H4 (cell line): Measurements from ENCODE around the gene INSYN2B. TPM values are rescaled to one million over a fixed set of nuclear protein-coding genes. Genes with fewer than 3 reads are reported as not detected.

Source experiments
- DNase-seq: peaks from one replicate; pipeline ENCODE4 v3.0.0-alpha.2; 2015; ENCODE audit warnings: low spot score
- total RNA-seq: library from RNA; depleted of rRNA; stranded (reverse); fragments of >200 nt; shearing (Covaris generic); gene quantifications from 2 replicates; pipeline ENCODE4 v1.2.3, GENCODE V29; 2014

INSYN2B gene
- total RNA-seq, 1 experiment from 2014 or later: 3.1 TPM

DNA sequence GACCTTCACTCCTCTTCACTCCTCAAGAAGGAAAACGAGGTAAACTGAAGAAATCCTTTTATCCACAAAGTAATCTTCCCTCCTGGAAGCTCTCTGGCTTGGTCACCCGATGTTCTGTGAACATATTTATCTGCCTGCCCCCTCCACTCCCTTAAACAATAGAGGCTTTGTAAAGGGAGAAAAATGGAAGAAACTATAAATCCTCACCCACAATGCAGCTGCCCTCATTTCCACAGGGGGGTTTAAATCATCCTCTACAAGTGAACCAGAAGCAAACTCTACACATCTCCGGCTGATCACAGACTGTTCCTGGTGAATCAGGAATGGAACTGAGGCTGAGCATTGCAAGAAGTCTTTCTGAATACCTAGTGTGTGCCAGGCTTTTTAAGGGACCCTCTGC, 7.2 kb downstream of the INSYN2B start:
- no peak for DNase-seq

DNA sequence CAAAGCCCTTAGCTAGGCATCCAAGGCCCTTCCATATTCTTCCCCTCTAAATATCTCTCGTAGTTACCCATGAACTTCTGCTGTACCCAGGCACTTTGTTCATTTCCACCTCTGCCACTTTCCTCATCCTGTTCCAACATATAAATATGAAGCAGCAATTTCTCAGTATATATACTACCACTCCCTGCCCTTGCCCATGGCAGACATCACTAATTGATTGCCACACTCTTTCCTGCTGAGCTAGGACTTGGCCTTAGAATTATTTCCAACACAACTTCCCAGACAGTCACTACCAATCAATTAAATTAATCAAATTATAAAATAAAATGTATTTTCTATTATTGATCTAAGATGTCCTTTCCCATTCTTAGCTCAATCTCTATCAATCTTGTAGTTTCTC, 8.5 kb downstream of the INSYN2B start:
- DNase-seq: no peak

DNA sequence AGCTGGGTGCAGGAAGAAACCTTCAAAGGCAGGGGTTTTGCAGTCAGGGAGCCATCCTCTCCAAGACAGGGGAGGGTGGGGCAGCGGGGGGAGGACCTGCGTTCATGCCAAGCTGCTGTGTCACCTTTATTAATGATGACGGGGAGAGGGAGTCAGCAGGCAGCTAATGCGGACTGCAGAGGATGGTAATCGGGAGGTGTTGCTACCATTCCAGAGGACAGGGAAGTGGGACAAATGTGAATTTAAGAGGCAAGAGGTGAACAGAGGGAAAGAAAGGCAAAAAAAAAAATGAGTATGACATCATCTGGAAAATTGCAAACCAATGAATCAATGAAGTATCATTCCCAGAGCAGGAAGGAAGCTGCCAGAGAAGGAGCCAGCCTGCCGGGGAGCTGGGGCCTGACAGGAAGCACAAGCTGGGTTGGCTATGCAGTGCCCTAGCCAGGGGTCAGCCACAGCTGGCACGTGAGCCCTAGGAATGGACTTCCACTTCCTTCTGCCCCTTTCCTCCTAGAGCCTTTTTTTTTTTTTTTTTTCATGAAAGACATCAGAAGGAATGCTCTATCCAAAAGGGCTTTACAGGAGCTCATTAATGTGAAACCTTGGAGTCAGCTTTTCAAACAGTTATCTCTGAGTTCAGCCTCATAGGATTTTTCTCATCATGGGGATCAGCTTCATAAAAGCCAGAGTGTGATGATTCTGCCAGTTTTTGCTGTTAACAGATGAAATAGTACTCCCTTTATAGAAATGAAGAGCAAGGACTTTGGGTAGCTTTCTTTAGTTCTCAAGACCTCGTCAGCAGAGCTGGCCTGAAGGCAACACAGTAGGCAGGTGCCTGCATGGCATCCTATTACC, 9.2 kb downstream of the INSYN2B start:
- peak; percentile 49 for DNase-seq

DNA sequence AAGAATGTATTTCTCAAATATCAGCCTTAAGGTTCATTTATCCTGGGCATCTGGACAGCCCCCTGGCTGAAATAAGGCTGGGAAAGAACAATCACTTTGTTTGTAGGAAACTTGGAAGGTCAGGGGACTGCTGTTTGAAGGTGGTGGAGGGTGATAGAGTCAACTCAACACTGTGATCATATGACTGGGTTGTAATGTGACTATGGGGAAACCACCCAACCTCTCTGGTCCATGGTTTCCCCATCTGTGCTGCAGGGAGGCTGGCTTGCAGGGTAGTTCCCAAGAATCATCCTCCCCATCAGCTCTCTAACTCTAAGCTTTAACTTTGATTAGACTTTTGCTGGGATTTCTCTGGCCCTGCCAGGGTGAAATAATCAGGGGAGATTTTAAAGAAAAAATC, 10.0 kb downstream of the INSYN2B start:
- DNase-seq: no peak

DNA sequence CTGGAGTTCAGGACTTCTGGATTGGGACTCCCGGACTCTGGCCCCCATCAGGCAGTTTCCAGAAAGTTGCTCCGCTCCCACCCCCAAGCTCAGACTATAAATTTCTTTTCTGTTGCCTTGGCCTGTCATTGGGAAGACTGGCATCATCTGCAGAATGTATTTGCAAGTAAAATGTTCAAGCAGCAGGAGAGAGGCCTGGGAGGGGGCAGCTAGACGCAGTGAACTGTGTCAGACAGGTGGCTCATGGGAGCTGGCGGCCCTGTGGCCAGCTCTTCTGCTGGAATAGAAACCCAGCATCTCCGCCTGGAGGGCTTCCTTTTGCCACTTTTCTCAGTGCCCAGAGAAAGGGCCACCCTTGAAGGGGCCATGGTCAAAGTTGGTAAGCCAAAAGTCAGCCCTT, 16.0 kb downstream of the INSYN2B start:
- no peak for DNase-seq

DNA sequence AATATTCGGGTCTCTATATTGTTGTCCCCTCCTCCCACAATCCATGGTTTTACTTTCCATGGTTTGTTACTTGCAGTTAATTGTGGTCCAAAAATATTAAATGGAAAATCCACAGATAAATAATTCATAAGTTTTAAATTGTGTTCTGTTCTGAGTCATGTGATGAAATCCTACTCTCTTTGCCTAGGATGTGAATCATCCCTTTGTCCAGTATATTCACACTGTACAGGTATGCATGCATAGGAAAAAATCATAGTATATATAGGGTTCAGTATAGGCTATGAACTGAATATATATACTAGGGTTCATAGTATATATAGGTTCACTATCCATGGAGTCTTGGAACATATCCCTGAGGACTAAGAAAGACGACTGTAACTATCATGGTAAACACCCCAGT, 19.6 kb downstream of the INSYN2B start:
- DNase-seq: no peak

DNA sequence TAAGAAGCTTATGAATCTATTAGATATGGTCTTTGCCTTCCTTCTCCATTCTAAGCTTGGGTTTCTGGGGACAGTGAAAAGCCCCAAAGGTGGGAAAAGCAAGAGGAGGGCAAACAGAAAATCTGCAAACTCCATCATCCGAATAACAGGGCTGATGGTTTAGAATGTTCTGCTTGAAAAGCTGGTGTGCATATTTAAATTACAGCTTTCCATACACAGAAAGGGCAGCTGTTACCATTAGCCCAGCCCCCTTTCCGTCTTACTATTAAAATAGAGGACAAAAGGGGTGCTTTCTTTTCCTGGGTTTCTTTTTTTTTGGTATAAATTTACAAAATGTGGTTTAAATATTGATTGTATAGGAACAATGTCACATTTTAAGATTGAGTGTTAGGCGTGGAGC, 22.0 kb downstream of the INSYN2B start:
- DNase-seq: no peak

DNA sequence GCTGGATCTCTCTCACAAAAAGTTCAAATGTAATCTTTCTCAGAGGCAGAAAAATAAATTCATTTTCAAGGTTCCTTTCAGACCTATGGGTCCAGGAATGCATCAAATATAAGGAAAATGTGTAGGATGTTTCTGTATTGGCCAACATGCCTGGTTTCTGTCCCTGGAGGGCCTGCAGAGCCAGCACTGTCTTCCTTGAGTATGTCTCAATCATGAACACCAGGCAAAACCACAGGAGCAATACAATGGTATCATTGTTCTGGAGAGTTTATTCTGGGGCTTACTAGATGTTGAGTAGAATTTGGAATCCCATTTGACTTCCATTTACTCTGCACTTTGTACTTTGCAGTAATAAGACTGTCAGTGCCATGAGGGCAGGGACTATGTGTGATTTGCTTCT, 23.5 kb downstream of the INSYN2B start:
- DNase-seq: no peak

DNA sequence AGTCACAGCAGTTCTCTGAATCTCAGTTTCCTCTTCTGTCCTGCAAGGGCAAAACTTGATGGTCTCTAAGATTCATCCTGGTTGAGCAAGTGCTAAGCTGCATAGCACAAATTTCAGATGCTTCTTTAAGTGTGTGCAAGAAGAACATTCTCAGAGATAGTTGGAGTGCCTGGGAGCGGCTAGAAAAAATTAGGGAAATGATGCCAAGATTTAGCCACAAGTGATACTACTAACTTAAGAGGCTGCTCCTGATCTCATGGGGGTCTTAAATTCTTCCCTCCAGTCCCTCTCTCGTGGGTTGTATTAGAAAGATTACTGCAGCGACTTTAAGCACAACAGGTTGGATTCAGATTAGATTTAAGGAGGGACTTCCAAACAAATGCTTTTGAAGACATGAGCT, 24.2 kb downstream of the INSYN2B start:
- no peak for DNase-seq

DNA sequence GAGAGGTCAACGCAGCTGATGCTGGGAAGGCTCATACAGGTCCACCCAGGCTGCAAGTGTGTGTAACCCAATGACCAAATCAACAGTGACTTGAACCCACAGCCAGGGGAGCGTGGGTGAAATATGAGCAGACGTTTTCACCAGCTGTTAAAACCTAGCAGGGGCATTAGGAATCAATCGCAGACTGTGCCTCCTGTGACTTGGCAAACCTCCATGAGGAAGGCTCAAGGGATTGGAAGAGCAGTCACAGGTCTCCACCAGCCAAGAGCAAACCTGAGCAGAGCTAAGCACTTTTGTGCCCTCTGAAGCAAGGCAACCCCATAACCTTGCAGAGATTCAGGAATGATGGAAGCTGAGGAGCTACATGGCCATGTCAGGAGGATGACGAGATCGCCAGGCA, 25.5 kb downstream of the INSYN2B start:
- no peak for DNase-seq

DNA sequence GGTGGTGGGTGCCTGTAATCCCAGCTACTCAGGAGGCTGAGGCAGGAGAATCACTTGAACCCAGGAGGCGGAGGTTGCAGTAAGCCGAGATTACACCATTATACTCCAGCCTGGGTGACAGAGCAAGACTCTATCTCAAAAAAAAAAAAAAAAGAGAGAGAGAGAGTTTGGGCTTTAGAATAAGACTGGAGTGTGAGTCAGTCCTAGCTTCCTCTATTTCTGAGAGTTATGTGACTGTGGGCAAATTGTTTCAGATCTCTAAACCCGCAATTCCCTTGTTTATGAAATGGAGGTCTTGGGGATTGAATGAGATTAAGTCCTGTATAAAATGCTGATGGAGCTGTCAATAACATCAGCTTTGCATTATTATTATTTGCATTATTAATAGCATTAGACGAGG, 27.1 kb downstream of the INSYN2B start:
- peak; percentile 35 for DNase-seq

DNA sequence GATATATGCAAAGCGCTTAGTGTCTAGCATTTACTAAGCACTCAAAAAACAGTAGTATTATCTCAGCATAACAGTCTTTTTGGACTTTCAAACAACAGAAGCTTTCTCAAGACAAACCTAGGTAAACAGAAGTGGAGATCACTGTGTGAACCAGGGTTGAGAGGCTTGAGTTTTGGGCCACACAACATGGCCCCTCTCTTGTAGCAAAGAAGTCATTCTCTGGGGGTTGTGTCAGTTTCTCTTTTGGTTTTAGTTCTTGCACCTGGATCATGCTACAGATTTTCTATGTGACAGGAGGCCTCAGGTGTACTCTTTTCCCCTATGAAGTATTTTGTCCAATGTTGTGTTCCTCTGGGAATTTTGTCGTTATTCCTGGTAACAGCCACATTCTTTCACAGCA, 30.0 kb downstream of the INSYN2B start:
- DNase-seq: no peak

DNA sequence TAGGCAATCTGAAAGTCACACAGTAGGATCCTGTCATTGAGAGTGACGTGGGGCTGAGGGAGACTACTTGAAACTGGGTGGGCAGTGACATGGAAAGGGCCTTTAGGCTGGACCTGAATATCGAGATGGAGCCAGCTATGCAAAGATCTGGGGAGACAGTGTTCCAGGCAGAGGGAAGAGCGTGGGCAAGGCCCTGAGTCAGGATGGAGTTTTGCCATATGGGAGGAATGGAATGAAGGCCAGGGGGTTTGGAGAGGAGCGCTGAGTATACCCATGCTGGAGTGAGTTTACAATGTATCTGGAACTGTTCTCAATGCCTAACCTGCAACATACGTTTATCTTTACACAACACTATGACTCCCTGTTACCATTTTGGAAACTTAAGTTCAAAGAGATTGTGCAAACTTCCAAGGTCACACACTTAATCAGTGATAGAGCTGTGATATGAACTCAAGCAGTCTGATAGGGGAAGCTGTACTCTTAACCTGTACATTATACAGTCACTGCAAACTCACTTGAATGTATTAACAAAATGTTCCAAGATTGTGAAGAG, 33.5 kb downstream of the INSYN2B start:
- no peak for DNase-seq

DNA sequence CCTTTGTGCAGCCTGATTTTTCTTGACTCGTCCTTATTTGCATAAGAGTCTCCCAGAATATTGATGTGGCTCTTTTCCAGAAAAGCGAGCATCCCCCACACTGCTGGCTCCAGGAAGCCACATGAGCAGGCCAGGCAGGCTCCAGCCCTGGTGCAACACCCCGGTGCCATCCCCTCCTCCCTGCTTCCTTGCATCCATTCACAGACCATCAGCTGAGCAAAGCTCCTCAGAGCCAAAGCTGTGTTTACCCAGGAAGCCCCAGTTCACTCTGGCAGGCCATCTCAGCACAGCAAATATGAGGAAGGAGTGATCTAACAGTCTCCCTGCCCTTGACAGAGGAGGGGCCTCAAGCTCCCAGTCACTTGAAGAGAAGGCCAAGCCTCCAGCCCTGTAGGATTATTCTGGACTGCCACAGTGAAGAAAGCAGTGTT, 34.4 kb downstream of the INSYN2B start:
- DNase-seq: peak; percentile 62

DNA sequence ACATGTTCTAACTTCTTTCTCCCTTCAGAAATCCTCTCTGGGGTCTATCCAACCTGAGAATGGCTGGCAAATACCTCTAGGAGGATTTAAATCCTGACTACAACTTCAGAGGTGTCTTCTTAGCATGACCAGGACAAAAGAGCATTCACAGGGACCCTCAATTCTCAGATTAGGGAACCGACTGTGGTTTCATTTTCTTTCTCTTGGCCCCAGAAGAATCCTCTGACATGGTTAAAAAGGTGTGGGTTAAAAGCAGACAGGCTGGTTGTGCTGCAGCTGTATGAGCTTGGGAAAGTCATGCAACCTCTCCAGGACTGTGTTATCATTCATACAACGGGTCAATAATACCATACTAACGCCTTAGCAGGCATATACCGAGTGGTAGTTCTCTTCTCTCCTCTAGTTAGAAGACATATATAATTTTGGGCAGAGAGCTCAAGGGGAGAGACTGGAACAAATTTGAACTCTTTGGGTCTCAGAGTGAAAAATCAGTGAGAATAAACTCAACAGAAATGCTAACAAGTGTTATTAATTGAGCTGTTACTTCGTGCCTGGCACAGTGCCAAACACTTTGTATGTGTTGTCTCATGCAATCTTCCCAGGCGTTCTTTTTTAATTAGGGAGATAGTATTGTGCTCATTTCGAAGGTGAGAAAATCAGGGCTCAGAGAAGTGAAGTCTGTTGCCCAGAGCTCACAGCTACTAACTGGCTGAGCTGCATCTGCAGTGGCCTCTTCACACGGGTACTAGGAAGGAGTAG, 35.2 kb downstream of the INSYN2B start:
- no peak for DNase-seq

DNA sequence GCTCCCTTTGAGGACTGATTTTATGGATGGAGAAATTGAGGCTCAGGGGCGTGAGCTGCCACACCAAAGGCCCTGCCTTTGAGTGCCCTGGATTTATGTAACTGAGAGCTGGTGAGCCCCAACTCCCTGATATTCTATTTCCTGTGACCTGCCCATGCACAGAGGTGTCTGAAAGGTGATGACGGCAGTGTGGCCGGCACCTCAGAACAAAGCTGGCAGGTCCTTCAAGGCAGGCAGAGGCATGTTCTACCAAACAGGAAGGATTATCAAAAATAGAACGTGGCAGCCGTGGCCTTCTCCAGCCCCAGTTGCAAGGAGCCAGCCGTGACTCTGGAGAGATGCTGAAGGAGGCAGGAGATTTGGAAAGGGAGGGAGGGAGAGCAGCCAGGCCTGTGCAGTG, 36.2 kb downstream of the INSYN2B start:
- no peak for DNase-seq

DNA sequence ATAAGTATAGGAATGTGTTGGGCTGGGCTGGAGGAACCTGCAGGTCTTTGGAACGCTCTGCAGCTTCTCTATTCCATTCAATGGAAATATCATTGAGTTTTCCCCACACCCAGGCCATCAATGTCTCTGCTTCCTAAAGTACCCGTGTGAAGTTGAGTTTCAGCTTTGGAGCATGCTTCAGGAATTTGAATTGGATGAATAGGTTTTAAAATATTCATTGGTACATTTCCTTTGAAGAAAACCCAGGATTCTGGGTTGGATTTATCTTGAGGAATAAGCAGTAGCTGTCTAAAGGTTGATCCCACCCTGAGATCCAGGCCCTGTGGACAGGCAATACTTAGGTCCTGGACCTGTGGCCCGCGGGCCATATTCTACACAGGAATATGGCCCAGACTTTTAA, 37.3 kb downstream of the INSYN2B start:
- DNase-seq: no peak

DNA sequence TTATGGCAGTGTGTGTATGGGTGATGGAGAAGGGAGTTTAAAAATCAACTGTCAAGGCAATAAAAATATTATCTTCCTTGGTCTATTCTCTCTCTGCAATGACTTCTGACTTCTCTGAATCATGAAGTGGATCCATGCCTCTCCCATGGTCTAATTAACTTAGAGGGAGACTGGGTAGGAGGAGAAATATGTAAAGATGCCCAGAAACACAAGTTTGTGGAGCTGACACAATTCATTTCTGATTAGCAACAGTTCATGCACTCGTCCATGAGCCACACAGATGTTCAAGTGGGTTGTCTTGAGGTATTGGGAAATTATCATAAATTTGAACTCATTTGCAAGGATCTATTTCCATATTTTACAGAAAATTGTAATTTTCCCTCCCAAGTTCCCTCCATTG, 38.1 kb downstream of the INSYN2B start:
- DNase-seq: no peak

DNA sequence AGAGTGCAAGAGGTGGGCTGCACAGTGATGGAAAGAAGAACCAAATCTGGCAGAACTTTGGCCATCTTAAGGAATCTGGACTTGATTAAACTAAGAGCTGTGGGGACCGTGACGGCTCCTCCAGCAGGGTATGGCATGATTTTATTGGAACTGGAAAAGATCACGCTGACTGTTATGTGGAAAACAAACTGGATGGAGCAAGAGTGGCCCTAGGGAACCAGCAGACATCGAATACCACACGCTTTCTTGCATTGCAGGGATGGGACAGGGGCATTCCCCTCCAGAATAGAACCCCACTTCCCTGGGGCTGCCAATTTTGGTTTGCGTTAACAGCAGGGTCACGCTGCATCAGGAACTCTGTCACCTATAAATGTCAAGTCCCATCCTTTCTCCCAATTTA, 38.8 kb downstream of the INSYN2B start:
- DNase-seq: no peak

DNA sequence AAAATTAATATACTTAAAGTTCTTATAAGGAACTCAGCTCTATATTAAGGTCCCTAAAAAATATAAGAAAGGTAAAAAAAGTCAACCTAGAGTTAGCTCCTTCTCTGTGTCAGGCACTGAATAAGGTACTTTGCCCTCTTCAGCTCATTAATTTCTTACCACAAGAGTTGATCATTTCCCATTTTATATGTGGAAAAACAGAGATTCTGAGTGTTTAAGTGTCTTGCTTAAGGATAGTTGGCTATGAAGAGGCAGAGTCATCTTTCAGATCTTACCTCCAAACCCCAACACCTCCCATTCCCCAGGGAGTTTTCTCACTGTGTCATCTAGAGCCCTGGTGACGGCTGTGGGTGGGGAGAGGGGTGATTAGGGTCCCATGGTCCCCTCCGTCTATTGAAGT, 40.6 kb downstream of the INSYN2B start:
- DNase-seq: no peak

DNA sequence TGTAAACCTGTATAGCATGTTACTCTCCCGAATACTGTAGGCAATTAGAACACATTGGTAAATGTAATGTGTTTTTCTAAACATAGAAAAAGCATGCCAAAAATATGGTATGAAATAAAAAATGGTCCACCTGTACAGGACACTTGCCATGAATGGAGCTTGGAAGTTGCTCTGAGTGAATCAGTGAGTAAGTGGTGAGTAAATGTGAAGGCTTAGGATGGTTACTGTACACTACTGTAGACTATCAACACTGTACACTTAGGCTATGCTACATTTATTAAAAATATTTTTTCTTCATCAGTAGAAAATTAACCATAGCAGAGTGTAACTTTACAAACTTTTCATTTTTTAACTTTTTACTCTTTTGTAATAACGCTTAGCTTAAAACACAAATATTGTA, 41.9 kb downstream of the INSYN2B start:
- DNase-seq: no peak

DNA sequence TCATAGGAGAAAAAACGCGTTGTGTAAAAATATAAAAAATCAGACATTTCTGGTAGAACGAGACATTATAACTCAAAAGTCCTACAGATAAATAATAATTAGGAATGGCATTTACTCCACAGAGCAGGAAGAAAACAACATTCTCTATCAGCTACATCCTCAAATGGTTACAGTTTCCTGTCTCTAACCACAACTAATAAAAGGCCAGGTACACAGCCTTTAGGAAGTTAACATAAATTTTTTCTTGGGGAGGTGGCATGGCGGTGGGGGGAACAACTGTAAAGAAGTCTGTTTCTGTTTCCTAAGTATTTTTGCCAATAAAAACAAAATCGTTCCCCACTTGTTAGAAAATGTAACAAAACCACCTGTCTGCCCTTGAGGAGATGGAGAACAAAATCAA, 44.5 kb downstream of the INSYN2B start:
- DNase-seq: no peak

DNA sequence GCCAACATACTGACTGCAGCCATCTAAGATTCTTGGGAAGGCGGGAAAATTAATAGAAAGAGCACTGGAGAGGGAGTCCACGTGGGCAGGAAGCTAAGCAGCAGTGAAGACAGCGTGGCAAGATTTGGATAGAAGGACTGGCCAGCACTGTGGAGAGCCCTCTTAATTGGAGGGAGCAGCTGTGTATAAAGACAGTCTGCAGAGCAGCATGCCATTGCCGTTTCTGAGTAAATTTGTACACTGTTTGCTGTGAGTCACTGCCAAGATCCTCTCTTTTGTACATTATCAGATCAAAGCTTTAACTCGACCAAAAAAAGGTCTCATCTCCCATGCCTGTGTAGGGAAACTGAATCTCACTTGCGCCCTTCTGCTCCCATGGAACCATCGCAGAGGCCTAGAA, 45.3 kb downstream of the INSYN2B start:
- DNase-seq: no peak
